HepG2 (cell line): ENCODE measurements around the gene PLEKHH3. TPM values are rescaled to one million over a fixed set of nuclear protein-coding genes. Genes with fewer than 3 reads are reported as not detected.

Experiments used
- AGO2 ChIP-seq: fragments of 200-400 bp; formaldehyde crosslinking; optimal IDR thresholded peaks from 2 replicates; pipeline ENCODE3; 2017; ENCODE audit warnings: mild to moderate bottlenecking, low read depth, low read length, moderate library complexity
- ATF2 ChIP-seq: sonication (generic); formaldehyde crosslinking; IDR thresholded peaks from 2 replicates; pipeline ENCODE4 v1.4.0; 2020; ENCODE audit warnings: missing genetic modification reagents
- IKZF5 ChIP-seq: IDR thresholded peaks from 2 replicates; pipeline ENCODE4 v1.6.1; 2018; ENCODE audit warnings: missing genetic modification reagents, mild to moderate bottlenecking, missing compliant biosample characterization
- MED8 ChIP-seq: sonication (generic); formaldehyde crosslinking; IDR thresholded peaks from 2 replicates; pipeline ENCODE4 v1.8.1; 2023; ENCODE audit warnings: mild to moderate bottlenecking, missing genetic modification reagents; ENCODE audit not compliant: insufficient replicate concordance
- NCOA5 ChIP-seq: sonication (generic); formaldehyde crosslinking; IDR thresholded peaks from 2 replicates; pipeline ENCODE4 v1.4.0; 2020; ENCODE audit warnings: missing genetic modification reagents
- NFYB ChIP-seq: sonication (generic); formaldehyde crosslinking; IDR thresholded peaks from 2 replicates; pipeline ENCODE4 v1.4.0; 2020; ENCODE audit warnings: missing genetic modification reagents
- NR2F6 ChIP-seq, 2 experiments: IDR thresholded peaks; 2 replicates each; pipeline ENCODE4 v1.6.1; 2016; ENCODE audit warnings: antibody characterized with exemption in 1 of 2, mild to moderate bottlenecking in 1 of 2
- PHF21A ChIP-seq: sonication (generic); formaldehyde crosslinking; IDR thresholded peaks from 2 replicates; pipeline ENCODE4 v1.5.0; 2020; ENCODE audit warnings: mild to moderate bottlenecking, missing genetic modification reagents
- PPARG ChIP-seq: conservative IDR thresholded peaks from 2 replicates; pipeline ENCODE4 v1.6.1; 2016; ENCODE audit warnings: missing biosample characterization, missing genetic modification reagents
- SMAD3 ChIP-seq: sonication (generic); formaldehyde crosslinking; IDR thresholded peaks from 2 replicates; pipeline ENCODE4 v1.4.0; 2020; ENCODE audit warnings: missing genetic modification reagents
- ZBTB7A ChIP-seq: sonication (generic); formaldehyde crosslinking; IDR thresholded peaks from 2 replicates; pipeline ENCODE4 v1.8.0; 2022; ENCODE audit warnings: mild to moderate bottlenecking, missing genetic modification reagents
- ZNF124 ChIP-seq: sonication (generic); formaldehyde crosslinking; IDR thresholded peaks from 2 replicates; pipeline ENCODE4 v1.4.0; 2020; ENCODE audit warnings: missing genetic modification reagents
- ZNF614 ChIP-seq: IDR thresholded peaks from 2 replicates; pipeline ENCODE4 v1.6.1; 2018; ENCODE audit warnings: missing biosample characterization, missing genetic modification reagents, inconsistent platforms, borderline replicate concordance
- ZNF652 ChIP-seq: IDR thresholded peaks from 2 replicates; pipeline ENCODE4 v1.6.1; 2016; ENCODE audit warnings: low read depth, borderline replicate concordance
- ZNF678 ChIP-seq: sonication (generic); formaldehyde crosslinking; IDR thresholded peaks from 2 replicates; pipeline ENCODE4 v1.4.0; 2020; ENCODE audit warnings: mild to moderate bottlenecking, missing genetic modification reagents
- polyA plus RNA-seq, 8 experiments: library from polyadenylated mRNA; depleted of rRNA in 3 of 8; stranded (reverse) in 7 of 8; unstranded in 1 of 8; fragments of >200 nt; fragmentation: Illumina TruSeq in 4 of 8; extraction: Trizol in 4 of 8; gene quantifications; 2 replicates each; pipeline versions ENCODE4 v1.2.1 to v1.2.3, GENCODE V29; 2011 to 2016; ENCODE audit warnings: low read depth in 4 of 8, missing spikeins in 1 of 8, mixed read lengths in 1 of 8; ENCODE audit not compliant: insufficient read depth in 1 of 8
- total RNA-seq, 5 experiments: library from RNA; depleted of rRNA; stranded (reverse); fragments of >200 nt; fragmentation: Illumina TruSeq; extraction: Trizol; gene quantifications; 2 replicates each; pipeline ENCODE4 v1.2.3, GENCODE V29; 2016; ENCODE audit warnings: low read depth in 1 of 5
- TF ChIP-seq, protein P1 (sequence below): sonication (generic); formaldehyde crosslinking; IDR thresholded peaks from 2 replicates; pipeline ENCODE4 v1.4.0; 2020; ENCODE audit warnings: missing genetic modification reagents
- TF ChIP-seq, protein P2 (sequence below): sonication (generic); formaldehyde crosslinking; IDR thresholded peaks from 2 replicates; pipeline ENCODE4 v1.9.0; 2021; ENCODE audit warnings: missing genetic modification reagents, borderline replicate concordance
- TF ChIP-seq, protein P3 (sequence below): IDR thresholded peaks from 2 replicates; pipeline ENCODE4 v1.6.1; 2016
- TF ChIP-seq, protein P4 (sequence below): sonication (generic); formaldehyde crosslinking; IDR thresholded peaks from 2 replicates; pipeline ENCODE4 v1.4.0; 2020; ENCODE audit warnings: mild to moderate bottlenecking, missing genetic modification reagents

Gene PLEKHH3
- total and polyA plus RNA-seq, 2 of the 13 experiments (the other 11 are each of a cell fraction or from before 2014, with no cell fraction given), result 6.0 to 19.9 TPM

DNA sequence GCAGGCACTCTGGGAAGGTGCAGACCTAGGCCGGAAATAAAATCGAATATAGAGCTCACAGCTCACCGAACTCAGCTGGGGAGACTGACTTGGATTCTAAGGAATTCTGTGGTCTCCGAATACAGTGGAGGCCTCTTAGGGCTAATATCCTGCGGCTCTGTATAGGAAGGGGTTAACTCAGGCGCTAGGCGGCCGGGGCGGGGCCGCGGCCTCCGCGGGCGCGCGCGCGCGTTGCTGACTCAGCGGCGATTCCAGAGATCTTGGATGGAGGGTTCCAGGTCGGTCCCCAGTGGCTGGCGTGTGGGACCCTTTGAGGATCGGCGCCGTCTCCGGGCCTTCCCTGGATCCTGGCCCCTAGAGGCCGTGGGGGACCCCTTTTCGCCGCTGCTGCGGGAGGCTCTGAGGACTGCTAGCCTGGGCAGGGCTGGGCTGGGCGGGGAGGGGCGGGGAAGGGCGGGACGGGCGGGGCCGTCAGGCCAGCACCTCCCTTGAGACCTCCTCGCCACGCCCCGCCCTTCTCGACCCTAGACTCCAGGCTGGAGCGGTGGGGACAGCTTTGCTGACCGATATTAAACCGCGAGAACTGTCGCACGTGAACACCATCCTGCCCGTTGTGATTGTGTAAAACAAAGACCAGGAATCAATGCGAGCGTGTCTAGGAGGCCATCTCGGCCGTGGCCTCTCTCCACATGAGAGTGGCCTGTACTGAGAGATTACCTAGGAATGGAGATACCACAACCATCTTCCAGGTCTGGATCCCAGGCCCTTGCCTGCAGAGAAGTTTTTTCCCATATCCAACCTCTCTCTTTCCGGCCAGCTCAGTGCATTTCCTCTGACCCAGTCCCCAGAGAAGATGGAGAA is 1.4 kb upstream of the PLEKHH3 start (continued):
- TF ChIP-seq, protein P1, sequence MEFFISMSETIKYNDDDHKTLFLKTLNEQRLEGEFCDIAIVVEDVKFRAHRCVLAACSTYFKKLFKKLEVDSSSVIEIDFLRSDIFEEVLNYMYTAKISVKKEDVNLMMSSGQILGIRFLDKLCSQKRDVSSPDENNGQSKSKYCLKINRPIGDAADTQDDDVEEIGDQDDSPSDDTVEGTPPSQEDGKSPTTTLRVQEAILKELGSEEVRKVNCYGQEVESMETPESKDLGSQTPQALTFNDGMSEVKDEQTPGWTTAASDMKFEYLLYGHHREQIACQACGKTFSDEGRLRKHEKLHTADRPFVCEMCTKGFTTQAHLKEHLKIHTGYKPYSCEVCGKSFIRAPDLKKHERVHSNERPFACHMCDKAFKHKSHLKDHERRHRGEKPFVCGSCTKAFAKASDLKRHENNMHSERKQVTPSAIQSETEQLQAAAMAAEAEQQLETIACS (CRISPR knock-in tag), result peak; percentile 97
- TF ChIP-seq NCOA5 (CRISPR knock-in tag) (peak; percentile 20; the same call in 1 of the 2 replicates), IKZF5 (CRISPR knock-in tag) (peak; percentile 43; the same call in 1 of the 2 replicates), ZNF678 (CRISPR knock-in tag) (no peak), NR2F6 (IDR thresholded peaks at IDR 0.05) (peak; percentile 30; the same call in 1 of the 2 replicates), NR2F6 (CRISPR knock-in tag; IDR thresholded peaks at IDR 0.05) (peak; percentile 59), ZNF124 (0 out of 2 replicates have a peak, but pooled peaks have one; percentile 24), ZNF652 (CRISPR knock-in tag) (peak; percentile 95), SMAD3 (peak; percentile 89; the same call in 1 of the 2 replicates), PPARG (CRISPR knock-in tag) (peak; percentile 27; the same call in 1 of the 2 replicates), MED8 (CRISPR knock-in tag) (no peak), PHF21A (peak; percentile 65; the same call in 1 of the 2 replicates), ZNF614 (CRISPR knock-in tag) (peak; percentile 25; the same call in 1 of the 2 replicates), ZBTB7A (CRISPR knock-in tag) (0 out of 2 replicates have a peak, but pooled peaks have one; percentile 40), NFYB (peak; percentile 21; the same call in 1 of the 2 replicates), AGO2 (peak; percentile 61), ATF2 (CRISPR knock-in tag) (peak; percentile 54; the same call in 1 of the 2 replicates)
- TF ChIP-seq, protein P2, sequence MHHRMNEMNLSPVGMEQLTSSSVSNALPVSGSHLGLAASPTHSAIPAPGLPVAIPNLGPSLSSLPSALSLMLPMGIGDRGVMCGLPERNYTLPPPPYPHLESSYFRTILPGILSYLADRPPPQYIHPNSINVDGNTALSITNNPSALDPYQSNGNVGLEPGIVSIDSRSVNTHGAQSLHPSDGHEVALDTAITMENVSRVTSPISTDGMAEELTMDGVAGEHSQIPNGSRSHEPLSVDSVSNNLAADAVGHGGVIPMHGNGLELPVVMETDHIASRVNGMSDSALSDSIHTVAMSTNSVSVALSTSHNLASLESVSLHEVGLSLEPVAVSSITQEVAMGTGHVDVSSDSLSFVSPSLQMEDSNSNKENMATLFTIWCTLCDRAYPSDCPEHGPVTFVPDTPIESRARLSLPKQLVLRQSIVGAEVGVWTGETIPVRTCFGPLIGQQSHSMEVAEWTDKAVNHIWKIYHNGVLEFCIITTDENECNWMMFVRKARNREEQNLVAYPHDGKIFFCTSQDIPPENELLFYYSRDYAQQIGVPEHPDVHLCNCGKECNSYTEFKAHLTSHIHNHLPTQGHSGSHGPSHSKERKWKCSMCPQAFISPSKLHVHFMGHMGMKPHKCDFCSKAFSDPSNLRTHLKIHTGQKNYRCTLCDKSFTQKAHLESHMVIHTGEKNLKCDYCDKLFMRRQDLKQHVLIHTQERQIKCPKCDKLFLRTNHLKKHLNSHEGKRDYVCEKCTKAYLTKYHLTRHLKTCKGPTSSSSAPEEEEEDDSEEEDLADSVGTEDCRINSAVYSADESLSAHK (CRISPR knock-in tag), result no peak
- TF ChIP-seq, protein P3, sequence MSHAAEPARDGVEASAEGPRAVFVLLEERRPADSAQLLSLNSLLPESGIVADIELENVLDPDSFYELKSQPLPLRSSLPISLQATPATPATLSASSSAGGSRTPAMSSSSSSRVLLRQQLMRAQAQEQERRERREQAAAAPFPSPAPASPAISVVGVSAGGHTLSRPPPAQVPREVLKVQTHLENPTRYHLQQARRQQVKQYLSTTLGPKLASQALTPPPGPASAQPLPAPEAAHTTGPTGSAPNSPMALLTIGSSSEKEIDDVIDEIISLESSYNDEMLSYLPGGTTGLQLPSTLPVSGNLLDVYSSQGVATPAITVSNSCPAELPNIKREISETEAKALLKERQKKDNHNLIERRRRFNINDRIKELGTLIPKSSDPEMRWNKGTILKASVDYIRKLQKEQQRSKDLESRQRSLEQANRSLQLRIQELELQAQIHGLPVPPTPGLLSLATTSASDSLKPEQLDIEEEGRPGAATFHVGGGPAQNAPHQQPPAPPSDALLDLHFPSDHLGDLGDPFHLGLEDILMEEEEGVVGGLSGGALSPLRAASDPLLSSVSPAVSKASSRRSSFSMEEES (CRISPR knock-in tag), result peak; percentile 71
- TF ChIP-seq, protein P4, sequence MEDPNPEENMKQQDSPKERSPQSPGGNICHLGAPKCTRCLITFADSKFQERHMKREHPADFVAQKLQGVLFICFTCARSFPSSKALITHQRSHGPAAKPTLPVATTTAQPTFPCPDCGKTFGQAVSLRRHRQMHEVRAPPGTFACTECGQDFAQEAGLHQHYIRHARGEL, result no peak
